ENCODE data around the gene PHACTR1.

DNA sequence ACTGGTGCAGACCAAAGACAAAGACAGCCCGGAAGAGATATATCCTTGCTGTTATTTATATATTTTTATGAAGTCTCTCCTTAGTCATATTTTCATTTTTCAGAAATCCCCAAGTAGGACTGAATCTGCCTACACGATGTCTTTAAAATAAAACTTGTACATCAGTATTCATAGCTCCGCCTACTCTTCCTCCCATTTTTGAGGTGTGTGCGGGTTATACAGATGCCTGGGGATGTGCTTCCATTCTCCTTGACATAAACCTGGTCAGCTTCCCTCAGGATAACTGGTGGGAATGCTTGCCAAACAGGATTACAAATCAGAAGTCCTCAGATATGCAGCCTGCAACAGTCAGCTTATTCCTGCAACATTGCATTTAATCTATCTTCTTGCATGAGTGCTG, 264.2 kb downstream of the PHACTR1 start:
- TF ChIP-seq GABPA (IDR thresholded peaks at IDR 0.05 in 1 of 2, conservative IDR thresholded peaks at IDR 0.05 in 1 of 2) = no peak
- TF ChIP-seq, protein P1, sequence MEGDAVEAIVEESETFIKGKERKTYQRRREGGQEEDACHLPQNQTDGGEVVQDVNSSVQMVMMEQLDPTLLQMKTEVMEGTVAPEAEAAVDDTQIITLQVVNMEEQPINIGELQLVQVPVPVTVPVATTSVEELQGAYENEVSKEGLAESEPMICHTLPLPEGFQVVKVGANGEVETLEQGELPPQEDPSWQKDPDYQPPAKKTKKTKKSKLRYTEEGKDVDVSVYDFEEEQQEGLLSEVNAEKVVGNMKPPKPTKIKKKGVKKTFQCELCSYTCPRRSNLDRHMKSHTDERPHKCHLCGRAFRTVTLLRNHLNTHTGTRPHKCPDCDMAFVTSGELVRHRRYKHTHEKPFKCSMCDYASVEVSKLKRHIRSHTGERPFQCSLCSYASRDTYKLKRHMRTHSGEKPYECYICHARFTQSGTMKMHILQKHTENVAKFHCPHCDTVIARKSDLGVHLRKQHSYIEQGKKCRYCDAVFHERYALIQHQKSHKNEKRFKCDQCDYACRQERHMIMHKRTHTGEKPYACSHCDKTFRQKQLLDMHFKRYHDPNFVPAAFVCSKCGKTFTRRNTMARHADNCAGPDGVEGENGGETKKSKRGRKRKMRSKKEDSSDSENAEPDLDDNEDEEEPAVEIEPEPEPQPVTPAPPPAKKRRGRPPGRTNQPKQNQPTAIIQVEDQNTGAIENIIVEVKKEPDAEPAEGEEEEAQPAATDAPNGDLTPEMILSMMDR (IDR thresholded peaks at IDR 0.05; ENCODE audit: low read depth, low read length, missing input control) = no peak
- TF ChIP-seq TAF1 (conservative IDR thresholded peaks at IDR 0.05) = no peak
- TF ChIP-seq YY1 (IDR thresholded peaks at IDR 0.05) = no peak
- TF ChIP-seq, protein P2, sequence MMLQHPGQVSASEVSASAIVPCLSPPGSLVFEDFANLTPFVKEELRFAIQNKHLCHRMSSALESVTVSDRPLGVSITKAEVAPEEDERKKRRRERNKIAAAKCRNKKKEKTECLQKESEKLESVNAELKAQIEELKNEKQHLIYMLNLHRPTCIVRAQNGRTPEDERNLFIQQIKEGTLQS (IDR thresholded peaks at IDR 0.05) = no peak
- TF ChIP-seq HNF4A (conservative IDR thresholded peaks at IDR 0.05) = no peak
- TF ChIP-seq ZBTB33 (IDR thresholded peaks at IDR 0.05) = no peak
- no peak for TF ChIP-seq MAX (IDR thresholded peaks at IDR 0.05)
- TF ChIP-seq SP1 (IDR thresholded peaks at IDR 0.05) = no peak
- TF ChIP-seq RAD21 (IDR thresholded peaks at IDR 0.05) = no peak
- no peak for TF ChIP-seq RXRA (IDR thresholded peaks at IDR 0.05)
- no peak for TF ChIP-seq JUND (IDR thresholded peaks at IDR 0.05)
- TF ChIP-seq EGR1 (IDR thresholded peaks at IDR 0.05; ENCODE audit: low read depth in 2 of 2) = no peak

Measured in liver (tissue), 3 donors.